ENCODE results near the gene SND1.

The SND1 gene

GRCh38 chr7:127909424-127910152, 257.6 kb downstream of the SND1 start:
- no peak for DNase-seq

GRCh38 chr7:127910670-127911069, 258.7 kb downstream of the SND1 start:
- no peak for DNase-seq

GRCh38 chr7:127911968-127912511, 260.0 kb downstream of the SND1 start:
- DNase-seq = no peak

DNA sequence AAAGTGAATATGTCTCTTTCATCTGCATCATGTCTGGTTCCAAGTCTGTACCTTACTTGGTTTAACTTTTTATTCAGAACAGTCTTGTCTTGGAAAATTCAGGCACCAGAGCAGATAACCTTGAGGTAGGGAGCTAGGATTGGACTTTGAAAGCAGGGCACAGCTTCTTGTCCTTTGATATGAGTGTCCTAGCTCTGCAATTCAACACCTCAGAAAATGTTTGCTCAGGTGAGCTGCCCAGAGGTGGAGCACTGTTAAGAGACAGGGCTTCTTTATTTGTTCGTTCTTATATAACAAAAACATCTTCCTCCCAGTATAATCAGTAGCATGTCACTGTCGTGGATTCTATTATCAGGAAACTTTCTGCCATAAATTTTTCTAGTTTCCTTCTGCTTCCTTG, 260.9 kb downstream of the SND1 start:
- no peak for DNase-seq

DNA sequence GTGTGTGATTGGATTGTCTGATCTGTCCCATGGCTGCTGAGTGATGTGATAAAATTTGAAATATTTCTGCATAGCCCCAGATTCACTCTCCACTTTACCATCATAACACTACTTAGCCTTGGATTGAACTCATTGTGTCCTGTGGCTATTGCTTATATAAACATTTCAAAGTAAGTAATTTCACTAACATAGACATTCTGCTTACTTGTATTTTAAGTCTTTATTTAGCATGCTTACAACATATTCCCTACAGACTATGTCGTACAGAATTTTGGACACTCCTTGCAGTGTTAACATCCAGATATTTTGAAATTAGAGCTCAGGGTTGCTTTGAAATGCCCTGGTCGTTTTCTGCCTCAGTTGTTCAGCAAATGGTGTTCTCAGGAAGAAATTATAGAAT, 261.7 kb downstream of the SND1 start:
- no peak for DNase-seq

GRCh38 chr7:127914693-127915092, 262.7 kb downstream of the SND1 start:
- no peak for DNase-seq

GRCh38 chr7:127916735-127917134, 264.7 kb downstream of the SND1 start:
- DNase-seq = no peak

DNA sequence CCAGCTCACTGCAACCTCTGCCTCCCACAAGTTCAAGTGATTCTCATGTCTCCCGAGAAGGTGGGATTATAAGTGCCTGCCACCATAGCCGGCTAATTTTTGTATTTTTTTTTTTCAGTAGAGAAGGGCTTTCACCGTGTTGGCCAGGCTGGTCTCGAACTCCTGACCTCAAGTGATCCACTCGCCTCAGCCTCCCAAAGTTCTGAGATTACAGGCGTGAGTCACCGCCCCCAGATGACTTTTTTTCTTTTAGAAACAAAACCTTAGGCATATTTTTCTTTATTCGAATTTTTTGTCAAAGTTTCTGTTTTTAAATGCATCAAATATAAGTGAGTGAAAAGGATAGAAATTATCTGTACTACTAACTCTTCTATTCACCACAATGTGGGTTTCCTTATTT, 266.1 kb downstream of the SND1 start:
- DNase-seq = no peak

DNA sequence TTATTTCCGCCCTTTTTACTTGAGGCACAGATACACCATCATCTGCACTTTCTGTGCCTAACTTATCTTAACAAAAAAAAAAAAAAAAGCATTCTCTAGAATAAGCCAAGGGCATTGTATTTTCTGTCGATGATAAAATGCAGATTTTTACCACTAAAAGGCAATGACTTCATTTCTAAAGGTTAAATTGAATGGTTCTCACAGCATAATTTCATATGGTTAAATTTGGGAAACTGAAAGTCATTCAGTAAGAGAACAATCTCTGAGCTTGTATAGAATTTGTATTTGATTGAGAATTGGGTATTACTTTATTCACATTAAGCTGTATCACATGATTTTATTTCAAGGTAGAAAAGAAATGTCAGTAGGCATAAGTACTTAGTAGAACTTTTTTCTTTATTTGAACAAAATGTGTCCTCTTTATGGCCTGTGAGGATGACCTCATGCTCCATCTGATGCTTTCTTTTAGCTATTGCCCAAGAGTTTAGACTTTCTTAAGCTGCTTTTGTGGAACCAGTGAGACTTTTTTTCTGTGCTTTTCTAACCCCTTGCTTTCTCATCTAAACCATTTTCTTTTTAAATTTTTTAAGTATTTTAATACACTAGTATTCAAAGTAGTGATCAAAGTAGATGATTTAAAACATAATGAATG, 268.9 kb downstream of the SND1 start:
- DNase-seq = no peak

DNA sequence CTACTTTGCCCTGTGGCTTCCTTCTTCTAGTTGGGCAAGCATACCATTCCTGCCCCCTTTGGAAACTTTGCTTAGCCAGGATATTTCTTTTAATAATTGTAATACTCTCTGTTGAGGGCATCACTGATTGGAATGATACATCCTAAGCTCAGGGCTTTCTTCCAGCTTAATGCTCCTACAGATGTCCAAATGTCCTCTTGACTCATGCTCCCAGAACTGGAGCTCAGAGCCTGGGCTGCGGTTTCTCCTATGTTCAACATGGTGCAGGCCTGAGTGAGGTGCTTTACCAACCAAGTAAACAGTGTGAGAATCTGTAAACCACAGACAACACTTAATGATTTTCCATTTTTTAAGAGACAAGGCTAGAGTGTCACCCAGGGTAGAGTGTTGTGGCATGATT, 270.7 kb downstream of the SND1 start:
- DNase-seq = no peak

- DNase-seq = no peak
Observed at GRCh38 chr7:127924874-127925273, 272.9 kb downstream of the SND1 start.

GRCh38 chr7:127927348-127927696, 275.3 kb downstream of the SND1 start:
- no peak for DNase-seq

DNA sequence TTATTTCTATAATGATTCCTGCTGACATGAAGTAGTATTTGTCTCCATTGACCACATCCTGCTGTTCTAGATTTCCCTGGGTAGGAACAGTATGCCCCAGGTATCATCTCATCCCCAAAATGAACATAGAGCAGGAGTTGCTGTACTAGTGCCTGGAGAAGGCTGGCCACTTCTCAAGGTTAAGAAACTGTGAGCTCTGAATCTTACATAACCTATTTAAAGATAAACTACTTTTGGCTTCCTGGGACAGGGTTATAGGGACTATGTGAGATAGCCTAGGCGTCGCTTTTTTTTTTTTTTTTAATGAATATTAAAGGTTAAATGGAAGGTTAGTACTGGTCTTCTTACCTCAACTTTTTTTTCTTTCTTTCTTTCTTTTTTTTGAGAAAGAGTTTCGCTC, 276.2 kb downstream of the SND1 start:
- no peak for DNase-seq

DNA sequence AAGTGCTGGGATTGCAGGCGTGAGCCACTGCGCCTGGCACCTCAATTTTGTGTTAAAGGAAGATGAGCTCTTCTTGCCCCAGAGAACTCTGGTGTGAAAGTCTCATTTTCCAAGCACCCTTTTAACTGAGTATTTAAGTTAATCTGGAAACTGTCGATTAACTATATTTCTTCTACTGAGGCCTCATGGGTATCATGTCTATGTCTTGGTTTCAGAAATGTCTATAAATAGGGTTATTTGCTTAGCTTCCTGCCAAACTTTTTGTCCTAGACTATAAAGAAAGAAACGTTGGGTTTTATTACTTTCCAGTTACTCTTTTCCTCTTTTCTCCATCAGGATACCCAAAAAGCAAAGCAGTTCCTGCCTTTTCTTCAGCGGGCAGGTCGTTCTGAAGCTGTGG, 276.9 kb downstream of the SND1 start:
- no peak for DNase-seq

- no peak for DNase-seq
Observed at GRCh38 chr7:127930341-127931328, 278.6 kb downstream of the SND1 start.

DNA sequence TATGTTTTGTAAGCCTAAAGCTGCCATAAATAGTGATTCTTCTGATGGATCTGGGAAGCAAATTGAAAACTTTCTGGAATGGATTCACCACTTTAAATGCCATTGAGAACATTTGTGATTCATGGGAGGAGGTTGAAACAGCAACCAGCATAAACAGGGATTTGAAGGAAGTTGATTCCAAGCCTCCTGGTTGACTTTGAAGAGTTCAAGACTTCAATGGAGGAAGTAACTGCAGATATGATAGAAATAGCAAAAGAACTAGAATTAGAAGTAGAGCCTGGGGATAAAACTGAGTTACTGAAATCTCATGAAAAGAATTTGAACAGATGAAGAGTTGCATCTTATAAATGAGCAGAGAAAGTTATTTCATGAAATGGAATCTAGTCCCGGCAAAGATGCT, 280.1 kb downstream of the SND1 start:
- no peak for DNase-seq

DNA sequence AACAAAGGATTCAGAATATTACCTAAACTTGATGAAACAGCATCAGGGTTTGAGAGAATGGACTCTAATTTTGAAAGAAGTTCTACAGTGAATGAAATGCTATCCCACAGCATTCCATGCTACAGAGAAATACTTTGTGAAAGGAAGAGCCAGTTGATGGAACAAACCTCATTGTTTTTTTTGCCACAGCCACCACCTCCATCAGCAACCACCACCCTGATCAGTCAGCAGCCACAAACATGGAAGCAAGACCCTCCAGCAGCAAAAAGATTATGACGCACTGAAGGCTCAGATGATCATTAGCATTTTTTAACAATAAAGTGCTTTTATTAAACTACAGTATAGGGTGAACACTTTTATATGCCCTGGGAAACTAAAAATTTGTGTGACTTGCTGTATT, 280.5 kb downstream of the SND1 start:
- no peak for DNase-seq

DNA sequence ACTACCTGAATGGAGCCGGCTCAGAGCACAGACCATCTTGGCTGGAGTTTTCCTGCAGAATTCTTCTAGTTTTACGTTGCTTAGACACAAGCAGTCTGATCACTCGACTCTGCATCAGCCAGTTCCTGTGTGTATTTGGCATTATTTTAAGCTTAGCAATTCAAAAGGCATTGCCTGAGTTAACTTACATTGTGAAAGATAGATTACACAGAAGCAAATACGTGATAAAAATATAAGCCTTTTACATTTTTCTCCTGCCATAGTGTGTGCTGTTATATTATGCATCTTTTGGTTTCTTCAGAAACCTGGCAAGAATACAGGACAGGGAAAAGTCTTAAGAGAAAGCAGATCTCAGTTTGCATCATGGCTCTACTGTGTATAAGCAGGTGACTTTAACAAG, 281.2 kb downstream of the SND1 start:
- DNase-seq = no peak

DNA sequence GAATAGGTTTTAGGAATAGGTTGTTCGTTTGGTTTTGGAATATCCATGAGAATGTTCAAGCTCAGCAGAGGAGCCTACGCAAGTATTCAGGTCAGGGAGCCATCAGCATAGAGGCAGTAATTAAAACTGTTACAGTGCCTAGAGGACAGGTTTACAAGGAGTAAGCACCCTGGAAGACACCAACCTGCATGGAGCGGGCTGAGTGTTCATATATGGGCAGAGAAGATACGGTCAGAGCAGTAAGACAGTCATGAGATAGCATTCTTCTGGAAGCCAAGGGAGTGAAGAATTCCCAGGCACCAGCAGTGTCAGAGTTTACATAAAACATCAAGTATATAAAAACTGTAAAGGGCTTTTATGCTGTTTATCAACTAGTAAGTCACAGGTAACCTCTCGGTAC, 282.7 kb downstream of the SND1 start:
- DNase-seq = no peak

- DNase-seq = no peak
Observed at GRCh38 chr7:127935847-127936376, 283.9 kb downstream of the SND1 start.

- no peak for DNase-seq
Observed at GRCh38 chr7:127937066-127937680, 285.2 kb downstream of the SND1 start.

DNA sequence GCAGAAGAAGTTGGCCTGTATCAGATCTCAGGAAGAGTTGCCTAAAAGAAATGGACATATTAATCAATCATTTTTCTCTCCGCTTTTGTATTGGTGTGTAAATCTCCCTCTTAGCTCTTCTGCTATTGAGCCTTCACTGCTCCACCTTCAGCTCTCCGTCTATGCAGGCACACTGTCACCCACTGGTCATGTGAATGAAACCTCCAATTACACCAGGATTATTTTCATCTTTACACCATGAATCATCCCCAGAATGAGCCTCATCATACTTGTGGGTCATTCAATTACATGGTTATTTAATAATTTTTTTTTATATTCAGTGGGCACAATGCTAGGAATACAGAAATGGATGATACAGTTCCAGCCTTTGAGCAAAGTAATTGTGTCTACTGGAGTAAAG, 286.6 kb downstream of the SND1 start:
- DNase-seq = no peak

Measured in T-helper 2 cell (primary cell).